CD4-positive, alpha-beta T cell treated with Interleukin-15 for 1 hour (primary cell): ENCODE data around the gene NFU1.
"Not testable (repeated sequence)": the region's sequence is repeated elsewhere in the genome, so short reads cannot be mapped to it uniquely, and the experiment has no call there.

ENCODE experiments used
- DNase-seq: peaks from one replicate; pipeline ENCODE4 v3.0.0-alpha.2; 2020

NFU1 gene

DNA sequence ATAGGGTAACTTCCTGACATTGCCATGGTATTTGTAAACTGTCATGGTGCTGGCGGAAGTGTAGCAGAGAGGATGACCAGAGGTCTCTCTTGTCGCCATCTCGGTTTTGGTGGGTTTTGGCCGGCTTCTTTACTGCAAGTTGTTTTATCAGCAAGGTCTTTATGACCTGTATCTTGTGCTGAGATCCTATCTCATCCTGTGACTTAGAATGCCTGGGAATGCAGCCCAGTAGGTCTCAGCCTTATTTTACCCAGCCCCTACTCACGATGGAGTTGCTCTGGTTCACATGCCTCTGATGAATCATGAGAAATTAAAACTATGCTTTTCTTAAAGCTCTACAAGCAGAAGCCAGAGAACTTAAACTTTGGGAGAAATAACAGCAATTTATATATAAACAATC, 12.7 kb upstream of the NFU1 start:
- no peak for DNase-seq

DNA sequence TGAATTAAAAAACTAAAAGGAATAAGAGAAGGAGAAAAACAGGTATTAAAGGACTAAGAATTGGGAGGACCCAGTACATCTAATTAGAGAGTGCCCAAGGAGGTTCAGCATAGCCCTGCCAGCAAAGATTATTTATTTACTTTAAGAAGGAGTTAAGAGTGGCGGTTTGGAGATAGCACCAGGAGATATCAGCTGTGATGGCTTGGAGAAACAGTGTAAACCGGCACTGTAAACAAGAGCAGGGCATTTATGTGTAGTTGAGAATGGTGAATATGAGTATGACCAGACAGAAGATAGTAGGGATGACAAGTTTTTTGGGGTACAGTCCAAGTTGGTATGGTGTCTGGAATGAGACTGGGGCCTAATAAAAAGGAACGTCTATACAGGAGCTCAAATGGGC, 6.4 kb upstream of the NFU1 start:
- DNase-seq: not testable (repeated sequence)

DNA sequence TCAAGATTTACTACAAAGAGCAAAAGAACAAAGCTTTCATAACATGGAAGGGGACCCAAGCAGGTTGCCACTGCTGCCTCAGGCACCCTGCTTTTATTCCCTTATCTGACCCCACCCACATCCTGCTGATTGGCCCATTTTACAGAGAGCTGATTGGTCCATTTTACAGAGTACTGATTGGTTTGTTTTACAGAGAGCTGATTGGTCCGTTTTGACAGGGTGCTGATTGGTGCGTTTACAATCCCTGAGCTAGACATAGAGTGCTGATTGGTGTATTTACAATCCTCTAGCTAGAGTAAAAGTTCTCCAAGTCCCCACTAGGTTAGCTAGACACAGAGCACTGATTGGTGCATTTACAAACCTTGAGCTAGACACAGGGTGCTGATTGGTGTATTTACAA, 2.3 kb upstream of the NFU1 start:
- peak; percentile 20 for DNase-seq

DNA sequence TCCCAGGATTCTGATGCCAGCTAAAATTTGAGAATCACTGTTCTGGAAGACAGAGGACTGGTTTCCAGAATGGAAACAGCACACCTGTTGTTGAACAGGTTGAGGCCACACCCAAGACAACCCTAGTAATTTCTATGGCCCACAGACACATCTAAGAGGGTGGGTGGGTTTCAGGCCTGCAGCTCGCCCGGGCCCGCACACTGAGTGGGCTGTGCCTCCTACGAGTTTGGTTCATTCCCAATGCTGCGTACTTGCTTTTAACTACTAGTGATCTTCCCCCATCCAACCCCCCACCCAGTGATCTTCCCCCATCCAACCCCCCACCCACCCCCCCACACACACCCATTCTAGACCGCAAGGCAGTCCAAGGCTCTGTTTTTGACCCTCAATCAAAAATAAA, 1.3 kb upstream of the NFU1 start:
- no peak for DNase-seq

DNA sequence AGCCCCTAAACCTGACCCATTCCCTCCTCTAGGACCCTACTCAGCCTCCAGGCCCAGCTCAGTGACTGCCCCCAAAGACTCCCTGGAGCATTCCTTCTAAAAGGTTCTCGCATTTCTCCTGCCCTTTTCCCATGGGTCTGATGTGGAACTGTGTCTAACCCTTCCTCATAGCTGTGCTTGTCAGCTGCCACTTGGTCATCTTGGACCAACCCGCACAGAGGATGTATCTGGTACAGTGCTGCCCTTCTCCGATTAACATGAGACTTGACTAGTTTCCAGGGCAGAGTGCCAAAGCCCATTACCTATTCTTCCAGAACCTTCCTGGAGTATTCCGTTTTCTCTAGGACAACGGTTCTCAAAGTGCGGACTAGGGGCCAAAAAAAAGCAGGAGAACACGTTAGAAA, 518 bp upstream of the NFU1 start:
- no peak for DNase-seq

DNA sequence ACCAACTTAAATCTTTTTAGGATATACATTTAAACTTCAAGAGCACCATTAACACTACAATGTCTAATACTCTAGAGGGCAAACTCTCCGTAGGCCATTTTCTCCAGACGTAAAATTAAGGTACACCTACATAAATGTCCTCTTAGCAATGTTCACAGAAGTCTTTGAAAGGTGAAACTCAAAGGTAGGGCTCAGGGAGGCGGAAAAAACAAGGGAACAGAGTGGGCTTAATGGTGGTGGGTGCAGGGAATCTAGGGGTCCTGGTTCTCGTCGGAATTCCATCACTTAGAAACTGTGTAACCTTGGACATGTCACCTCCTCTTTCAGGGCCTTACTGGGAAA, 668 bp downstream of the NFU1 start:
- no peak for DNase-seq

DNA sequence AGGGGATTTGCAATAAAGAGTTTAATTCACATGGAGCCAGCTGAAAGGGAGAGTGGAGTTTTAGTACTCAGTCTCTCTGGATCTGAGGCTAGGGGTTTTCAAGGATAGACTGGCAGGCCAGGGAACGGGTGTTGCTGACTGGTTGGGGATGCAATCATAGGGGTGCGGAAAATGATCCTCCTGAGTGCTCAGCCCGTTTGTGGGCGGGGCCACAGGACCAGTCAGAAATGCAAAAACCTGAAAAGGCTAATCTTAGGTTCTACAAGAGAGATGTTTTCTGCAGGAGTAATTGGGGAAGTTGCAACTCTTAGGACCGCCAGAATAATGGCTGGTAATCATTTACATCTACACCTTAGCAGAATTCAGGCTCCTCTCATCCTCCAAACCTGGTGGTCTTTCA, 2.5 kb downstream of the NFU1 start:
- no peak for DNase-seq

DNA sequence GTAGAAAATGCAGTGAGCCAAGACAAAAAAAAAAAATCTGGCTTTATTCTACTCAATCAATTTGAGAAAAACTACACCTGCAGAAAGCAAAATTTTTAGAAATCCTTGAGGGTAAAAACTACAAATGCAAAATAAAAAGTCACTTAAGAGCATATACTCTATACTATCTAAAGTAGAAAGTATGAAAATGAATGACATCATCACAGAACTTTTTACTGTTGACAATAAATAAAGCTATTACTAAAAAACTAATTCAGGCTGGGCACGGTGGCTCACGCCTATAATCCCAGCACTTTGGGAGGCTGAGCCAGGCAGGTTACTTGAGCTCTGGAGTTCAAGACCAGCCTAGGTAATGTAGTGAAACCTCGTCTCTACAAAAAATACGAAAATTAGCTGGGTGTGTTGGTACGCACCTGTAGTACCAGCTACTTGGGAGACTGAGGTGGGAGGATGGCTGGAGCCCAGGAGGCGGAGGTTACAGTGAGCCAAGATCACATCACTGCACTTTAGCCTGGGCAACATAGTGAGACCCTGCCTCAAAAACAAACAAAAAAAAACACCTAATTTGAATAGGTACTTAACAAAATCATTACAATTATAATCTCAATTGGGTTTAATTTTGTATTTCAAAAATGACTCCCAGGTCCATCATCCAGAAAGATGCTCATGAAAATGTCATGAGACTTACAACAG, 7.6 kb downstream of the NFU1 start:
- DNase-seq: no peak

DNA sequence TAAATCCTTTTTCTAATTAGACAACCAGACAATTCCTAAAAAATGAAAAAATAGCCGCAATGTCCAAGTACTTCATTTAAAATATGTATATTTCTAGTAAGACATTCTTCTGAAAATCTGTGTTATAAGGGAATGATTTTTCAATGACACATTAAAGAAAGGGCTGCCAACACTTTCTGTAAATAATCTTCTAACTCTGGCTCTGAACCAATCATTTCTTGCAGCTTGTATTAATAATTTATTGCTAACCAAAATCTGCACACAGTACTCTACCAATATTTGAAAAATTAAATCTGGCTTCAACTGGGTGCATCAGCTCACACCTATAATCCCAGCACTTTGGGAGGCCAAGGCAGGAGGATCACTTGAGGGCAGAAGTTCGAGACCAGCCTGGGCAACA, 8.3 kb downstream of the NFU1 start:
- DNase-seq: no peak

DNA sequence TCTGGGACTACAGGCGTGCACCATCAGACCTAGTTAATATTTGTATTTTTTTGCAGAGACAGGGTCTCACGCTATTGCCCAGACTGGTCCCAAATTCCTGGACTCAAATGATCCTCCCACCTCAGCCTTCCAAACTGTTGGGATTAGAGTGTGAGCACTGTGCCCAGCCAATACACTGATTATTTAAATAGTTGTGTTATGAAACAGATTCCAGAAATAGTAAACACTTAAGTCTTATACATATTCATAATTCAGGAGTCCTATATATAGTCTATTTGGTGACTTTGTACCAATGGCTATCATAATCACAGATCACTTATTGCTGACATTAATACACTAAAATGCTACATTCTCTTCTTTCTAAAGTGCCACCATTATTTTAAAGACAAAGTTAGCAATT, 12.8 kb downstream of the NFU1 start:
- no peak for DNase-seq

DNA sequence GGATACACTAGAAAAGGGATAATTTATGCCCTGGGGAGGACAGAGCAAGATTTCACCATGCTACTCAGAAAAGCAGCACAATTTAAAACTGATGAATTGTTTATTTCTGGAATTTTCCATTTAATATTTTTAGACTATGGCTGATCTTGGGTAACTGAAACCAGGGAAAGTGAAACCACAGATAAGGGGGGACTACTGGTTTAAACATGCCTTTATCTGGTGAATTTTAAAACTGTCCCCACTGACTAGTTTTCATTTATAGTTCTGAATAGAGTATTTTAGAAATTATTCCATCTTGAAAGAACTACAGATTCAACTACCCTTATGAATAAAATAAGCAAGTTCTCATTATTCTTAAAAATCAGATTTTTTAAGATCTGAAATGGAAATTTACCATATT, 15.0 kb downstream of the NFU1 start:
- no peak for DNase-seq

DNA sequence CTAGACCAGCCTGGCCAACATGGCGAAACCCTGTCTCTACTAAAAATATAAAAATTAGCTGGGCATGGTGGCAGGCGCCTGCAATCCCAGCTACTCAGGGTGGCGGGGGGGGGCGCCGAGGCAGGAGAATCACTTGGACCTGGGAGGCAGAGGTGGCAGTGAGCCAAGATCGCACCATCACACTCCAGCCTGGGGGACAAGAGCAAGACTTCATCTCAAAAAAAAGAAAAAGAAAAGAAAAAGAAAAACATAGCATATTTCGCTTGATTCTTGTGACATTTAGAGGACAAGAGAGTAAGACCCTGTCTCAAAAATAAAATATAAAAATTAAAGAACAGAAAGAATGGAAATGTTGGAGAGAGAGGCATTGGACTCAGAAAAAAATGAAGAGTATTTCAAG, 18.1 kb downstream of the NFU1 start:
- not testable (repeated sequence) for DNase-seq

DNA sequence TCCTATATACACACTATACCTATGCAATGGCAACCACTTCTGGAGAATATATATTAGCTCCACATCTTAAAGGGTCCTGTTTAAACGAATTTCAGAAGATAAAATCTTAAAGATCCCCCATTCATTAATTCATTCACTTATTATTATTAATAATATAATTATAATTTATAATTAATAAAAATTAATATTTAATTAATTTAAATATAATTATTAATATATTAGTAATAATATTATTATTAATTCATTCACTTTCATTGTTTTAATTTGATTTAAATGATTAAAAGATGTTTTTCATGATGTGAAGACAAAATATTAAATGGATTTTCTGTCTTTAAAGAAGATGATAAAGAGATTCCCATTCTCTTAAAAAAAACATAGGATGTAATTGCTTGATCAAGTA, 21.1 kb downstream of the NFU1 start:
- no peak for DNase-seq

DNA sequence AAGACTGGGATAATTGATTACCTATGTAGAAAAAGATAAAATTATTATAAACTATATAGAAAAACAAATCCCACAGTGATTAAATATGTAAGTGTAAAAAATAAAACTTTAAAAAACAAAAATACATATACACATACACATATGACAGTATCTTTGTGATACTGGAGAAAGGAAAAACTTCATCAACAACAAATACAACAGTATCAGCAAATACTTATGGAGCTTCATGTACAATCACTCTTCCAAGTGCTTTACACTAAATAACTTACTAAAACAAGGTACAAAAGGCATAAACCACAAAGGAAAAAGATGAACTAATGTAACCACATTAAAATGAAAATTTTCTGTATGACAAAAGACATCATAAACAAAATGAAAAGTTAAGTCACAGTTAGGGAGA, 26.1 kb downstream of the NFU1 start:
- DNase-seq: no peak

DNA sequence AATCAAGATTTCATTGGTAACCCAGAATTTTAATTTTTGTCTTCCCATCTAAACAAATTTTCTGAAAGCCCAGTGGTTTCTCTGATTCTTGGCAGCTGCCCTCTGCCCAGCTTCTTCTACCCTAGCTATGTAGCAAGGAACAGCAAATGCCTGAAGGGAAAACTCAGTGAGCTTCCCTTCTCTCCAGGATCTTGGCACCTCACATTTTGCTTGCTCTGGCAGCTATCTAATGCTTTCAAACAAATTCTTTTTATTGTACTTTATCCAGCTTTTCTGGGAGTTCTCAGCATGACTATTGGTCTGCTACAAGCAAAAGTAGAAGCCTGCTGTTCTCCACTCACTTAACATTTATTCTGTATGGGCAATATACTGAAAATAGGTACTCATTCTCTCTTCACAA, 31.9 kb downstream of the NFU1 start:
- no peak for DNase-seq

DNA sequence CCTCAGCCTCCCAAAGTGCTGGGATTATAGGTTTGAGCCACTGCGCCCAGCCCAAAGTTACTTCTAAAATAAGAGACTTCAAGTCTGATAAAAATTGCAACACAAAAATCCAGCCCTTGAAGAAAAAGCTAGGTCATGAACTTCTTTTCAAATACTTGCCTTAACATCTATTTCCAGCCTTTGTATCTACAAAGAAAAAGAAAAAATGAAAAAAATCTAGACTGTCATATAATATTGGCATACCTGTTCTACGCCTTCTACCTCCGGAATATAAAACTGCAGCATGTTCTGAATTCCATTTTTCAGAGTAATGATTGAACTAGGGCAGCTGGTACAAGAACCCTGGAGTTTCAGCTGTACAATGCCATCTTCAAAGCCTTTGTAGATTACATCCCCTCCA, 37.1 kb downstream of the NFU1 start:
- no peak for DNase-seq

DNA sequence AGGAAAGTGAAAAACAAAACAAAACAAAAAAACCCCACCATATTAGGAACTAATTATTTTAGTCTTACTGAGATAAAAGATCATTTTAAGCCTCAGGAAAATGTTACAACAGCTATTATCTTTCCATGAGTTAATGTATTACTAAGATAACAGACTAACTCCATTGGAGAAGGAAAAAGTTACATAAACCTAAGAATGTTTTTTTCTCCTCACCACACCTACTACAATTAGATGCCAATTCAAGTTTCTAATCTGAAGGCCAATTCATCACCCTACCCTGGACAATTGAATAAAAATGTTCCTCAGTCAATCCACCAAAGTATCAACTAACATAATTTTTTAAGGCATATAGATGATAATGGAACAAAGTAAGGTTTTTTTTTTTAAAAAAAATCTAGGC, 40.0 kb downstream of the NFU1 start:
- DNase-seq: no peak

DNA sequence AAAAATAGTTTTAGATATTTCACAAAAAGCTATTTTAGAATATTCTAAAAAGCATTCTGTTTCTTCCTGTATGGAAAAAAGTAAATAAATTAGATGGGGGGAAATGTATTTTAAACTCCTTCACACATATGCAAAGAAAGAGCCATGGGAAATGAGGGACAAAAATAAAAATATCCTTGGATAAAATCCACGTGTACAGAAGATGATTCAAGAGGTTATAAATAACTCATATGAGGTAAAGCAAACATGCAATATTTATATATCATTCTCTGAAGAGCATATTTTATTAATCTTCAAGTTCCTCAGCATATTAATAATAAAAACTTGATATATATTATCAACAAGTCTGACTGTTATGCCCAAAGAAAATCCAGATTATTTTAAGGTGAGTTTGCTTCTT, 41.4 kb downstream of the NFU1 start:
- DNase-seq: no peak

DNA sequence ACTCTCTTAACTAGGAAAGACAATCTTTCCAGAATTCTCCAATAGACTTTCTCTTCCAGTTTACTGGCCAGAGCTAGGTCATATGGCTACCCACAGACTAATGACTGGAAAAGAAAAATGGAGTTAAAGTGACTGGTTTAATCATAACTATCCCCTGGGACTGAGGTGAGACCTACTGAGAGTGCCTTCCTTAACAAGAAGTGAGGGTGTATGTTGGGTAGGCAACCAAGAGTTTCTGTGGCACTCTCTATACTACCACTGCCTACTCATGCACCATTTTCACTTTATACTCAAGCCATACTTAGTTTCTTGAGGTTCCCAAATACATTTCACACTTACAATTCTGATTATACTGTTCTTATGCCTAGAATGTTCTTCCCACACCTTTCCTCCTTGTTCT, 43.3 kb downstream of the NFU1 start:
- no peak for DNase-seq

DNA sequence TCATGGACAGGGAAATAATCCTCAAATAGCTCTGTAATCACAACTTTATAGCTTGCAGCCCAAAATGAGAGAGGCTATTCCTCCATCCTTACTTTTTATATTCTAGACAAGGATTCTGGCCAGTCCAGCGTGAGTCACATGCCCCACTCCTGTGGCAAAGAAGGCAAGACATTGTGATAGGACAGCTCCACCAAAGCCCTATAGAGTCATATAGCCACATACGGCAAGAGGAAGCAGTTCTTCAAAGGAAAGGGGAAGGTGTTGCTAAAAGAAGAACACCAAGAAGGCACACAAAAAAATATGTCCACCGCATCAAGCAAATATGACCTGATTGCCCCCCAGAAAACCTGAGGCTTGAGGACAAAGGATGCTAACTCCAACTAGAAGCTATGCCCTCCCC, 46.8 kb downstream of the NFU1 start:
- no peak for DNase-seq

DNA sequence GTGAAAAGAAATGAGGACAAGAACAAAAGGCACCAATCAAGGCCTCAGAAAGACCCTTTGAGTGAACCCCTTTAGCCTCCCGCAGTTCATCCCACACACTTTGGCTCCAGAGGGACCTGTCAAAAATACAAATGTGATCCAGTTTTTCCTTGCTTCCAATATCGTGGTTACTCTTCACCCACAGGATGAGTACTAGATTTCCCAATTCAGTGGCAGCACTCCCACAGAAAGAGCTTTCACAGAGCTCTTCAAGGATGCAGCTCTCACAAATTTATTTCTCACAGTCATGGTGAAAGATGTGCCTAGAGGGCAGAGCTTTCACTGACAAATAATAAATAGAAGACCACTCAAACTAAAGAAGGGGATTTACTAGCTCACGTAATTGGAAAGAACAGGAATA, 47.2 kb downstream of the NFU1 start:
- no peak for DNase-seq

DNA sequence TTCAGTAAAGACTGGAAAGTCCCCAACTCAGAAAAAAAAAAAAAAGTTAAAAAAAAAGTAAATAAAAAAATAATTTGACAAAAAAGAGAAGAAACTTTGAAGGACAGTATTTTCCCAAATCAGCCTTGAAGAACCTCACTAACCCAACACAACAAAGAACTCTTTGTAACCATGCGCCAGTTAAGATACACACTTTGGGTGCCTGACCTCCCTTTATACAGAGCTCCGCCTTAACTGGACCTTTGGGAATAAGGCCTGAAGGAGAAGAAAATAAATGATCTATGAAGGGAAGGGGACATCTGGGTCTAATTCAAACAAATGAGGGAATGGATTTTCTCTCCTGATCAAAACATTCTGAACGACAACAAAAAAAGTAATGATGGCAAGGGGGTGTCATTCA, 48.0 kb downstream of the NFU1 start:
- DNase-seq: no peak

DNA sequence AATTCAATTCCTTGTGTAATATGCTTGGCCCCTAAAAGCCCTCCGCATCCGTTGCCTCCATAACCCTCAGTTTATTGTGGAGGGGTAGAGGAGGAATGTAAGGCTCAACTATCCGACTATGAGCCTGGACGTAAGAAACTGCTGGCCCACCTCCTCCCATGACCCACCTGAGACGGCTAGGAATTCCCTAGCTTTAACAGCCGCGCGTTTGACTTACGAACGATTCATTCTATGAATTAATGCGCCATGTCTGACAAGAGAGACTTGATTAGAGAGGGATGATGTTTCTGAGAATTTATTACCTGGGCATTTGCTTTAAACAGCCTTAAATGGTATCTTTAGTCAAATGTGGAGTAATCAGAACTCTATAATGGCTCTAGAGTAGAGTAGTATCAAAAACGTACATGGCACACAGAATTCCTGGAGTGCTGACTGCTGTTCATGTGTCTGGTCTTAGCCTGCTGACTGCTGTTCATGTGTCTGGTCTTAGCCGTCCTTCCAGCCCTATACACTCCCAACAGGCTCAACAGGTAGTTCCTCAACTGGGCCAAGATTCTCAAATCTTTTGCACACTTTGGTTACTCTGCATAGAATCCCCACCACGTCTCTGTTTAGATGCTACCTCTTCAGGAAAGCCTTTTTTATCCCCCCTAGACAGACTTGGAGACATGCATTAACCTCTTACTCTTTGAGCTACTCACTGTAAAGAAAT, 49.3 kb downstream of the NFU1 start:
- no peak for DNase-seq

DNA sequence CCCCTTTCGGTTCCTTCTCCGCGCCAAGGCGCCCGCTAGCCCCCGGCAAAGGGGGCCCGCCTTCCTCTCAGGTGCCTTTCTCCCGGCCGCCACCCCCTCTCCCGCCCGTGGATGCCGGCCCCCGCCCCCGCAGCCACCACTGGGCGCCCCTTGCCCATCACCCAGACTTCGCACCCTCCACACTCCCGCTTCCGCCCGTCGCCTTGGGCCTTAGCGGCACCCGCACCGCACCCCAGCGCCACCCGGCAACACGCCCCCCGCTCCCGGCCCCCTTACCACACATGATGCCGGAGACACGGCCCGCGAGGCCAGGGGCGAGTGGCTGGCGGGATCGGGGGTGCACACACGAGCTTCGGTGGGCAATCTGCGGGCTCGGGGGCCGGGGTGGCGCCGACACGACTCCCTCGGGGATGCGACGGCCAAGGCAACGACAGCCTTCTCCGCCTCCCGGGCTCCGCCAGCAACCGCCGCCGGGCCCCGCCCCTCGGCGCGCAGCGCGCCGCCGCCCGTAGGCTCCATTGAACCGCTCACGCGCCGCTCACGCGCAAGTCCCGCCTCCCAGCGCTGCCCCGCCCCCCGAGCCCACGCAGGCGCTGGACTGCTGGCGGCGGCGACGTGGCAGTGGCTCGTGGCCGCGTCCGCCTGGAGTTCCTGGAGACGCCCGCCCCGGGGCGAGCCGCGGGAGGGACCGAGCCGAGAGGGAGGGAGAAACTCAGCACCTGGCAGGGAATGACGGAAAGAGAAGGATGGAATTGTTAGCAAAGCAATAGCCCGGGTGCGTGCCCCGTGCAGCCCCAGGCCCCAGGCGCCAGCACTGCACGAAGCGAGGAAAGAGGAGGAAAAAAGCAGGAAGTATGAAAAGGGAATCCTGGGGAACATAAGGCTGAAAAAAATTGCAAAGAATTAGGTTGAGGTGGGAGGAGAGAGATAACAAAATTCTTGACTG, 50.2 kb downstream of the NFU1 start, which contains the start of gene GFPT1:
TSS of gene GFPT1 (minus strand) at position 439 of the 946 bp plus-strand sequence. CDS start at position 283, 156 bp downstream.
- peak; percentile 90 for DNase-seq
